PC-3 (cell line): ENCODE results near the gene APOM.

Source experiments
- EZH2 ChIP-seq: fragments of 300-600 bp; sonication (generic); IDR thresholded peaks from one replicate; pipeline ENCODE4 v1.6.1; 2017; ENCODE audit warnings: antibody characterized with exemption, mild to moderate bottlenecking, low read length; ENCODE audit not compliant: unreplicated experiment
- EZH2phosphoT487 ChIP-seq: fragments of 300-600 bp; sonication (generic); IDR thresholded peaks from 2 replicates; pipeline ENCODE4 v1.6.1; 2018; ENCODE audit warnings: mild to moderate bottlenecking, antibody characterized with exemption, low read length, borderline replicate concordance
- TF ChIP-seq, protein P1 (sequence below): fragments of 300-600 bp; sonication (generic); conservative IDR thresholded peaks from 2 replicates; pipeline ENCODE4 v1.5.1; 2017; ENCODE audit warnings: antibody characterized with exemption, low read depth, mild to moderate bottlenecking, low read length

DNA sequence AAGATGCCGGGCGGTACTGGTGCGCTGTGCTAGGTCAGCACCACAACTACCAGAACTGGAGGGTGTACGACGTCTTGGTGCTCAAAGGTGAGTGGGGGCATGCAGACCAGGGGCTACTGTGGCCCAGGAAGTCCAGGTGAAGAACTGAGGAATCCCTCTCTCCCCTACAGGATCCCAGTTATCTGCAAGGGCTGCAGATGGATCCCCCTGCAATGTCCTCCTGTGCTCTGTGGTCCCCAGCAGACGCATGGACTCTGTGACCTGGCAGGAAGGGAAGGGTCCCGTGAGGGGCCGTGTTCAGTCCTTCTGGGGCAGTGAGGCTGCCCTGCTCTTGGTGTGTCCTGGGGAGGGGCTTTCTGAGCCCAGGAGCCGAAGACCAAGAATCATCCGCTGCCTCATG lies 52.0 kb downstream of the APOM start:
- no peak for TF ChIP-seq EZH2phosphoT487
- TF ChIP-seq, protein P1, sequence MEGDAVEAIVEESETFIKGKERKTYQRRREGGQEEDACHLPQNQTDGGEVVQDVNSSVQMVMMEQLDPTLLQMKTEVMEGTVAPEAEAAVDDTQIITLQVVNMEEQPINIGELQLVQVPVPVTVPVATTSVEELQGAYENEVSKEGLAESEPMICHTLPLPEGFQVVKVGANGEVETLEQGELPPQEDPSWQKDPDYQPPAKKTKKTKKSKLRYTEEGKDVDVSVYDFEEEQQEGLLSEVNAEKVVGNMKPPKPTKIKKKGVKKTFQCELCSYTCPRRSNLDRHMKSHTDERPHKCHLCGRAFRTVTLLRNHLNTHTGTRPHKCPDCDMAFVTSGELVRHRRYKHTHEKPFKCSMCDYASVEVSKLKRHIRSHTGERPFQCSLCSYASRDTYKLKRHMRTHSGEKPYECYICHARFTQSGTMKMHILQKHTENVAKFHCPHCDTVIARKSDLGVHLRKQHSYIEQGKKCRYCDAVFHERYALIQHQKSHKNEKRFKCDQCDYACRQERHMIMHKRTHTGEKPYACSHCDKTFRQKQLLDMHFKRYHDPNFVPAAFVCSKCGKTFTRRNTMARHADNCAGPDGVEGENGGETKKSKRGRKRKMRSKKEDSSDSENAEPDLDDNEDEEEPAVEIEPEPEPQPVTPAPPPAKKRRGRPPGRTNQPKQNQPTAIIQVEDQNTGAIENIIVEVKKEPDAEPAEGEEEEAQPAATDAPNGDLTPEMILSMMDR: no peak
- no peak for TF ChIP-seq EZH2
